WTC11 (cell line): ENCODE data around the gene RRAGD. TPM values are rescaled to one million over a fixed set of nuclear protein-coding genes. Genes with fewer than 3 reads are reported as not detected.

Experiments
- CREM ChIP-seq: sonication (generic); formaldehyde crosslinking; IDR thresholded peaks from 2 replicates; pipeline ENCODE4 v1.8.1; 2022; ENCODE audit warnings: mild to moderate bottlenecking, missing genetic modification reagents, moderate library complexity
- ELF4 ChIP-seq: sonication (generic); formaldehyde crosslinking; IDR thresholded peaks from 2 replicates; pipeline ENCODE4 v1.8.1; 2022; ENCODE audit warnings: low read depth, mild to moderate bottlenecking, moderate library complexity, missing genetic modification reagents
- EMX1 ChIP-seq: fragments of 250-450 bp; sonication (Bioruptor Pico); IDR thresholded peaks from 2 replicates; pipeline ENCODE4 v1.8.0; 2021; ENCODE audit warnings: mild to moderate bottlenecking
- FOXP1 ChIP-seq: sonication (generic); formaldehyde crosslinking; IDR thresholded peaks from 2 replicates; pipeline ENCODE4 v1.8.0; 2022; ENCODE audit warnings: missing genetic modification reagents, mild to moderate bottlenecking, moderate library complexity, borderline replicate concordance
- HMGA2 ChIP-seq: fragments of 250-450 bp; sonication (Bioruptor Pico); IDR thresholded peaks from 2 replicates; pipeline ENCODE4 v1.4.0; 2021; ENCODE audit warnings: mild to moderate bottlenecking, moderate library complexity
- KAT7 ChIP-seq: sonication (generic); formaldehyde crosslinking; IDR thresholded peaks from 2 replicates; pipeline ENCODE4 v1.8.1; 2023; ENCODE audit warnings: missing genetic modification reagents, mild to moderate bottlenecking, borderline replicate concordance
- MYBL2 ChIP-seq: sonication (generic); formaldehyde crosslinking; IDR thresholded peaks from 2 replicates; pipeline ENCODE4 v1.8.1; 2023; ENCODE audit warnings: mild to moderate bottlenecking, moderate library complexity, missing genetic modification reagents
- NR1H2 ChIP-seq: sonication (generic); formaldehyde crosslinking; IDR thresholded peaks from 2 replicates; pipeline ENCODE4 v1.9.0; 2021; ENCODE audit warnings: mild to moderate bottlenecking, moderate library complexity, missing genetic modification reagents
- NR2C2 ChIP-seq: sonication (generic); formaldehyde crosslinking; IDR thresholded peaks from 2 replicates; pipeline ENCODE4 v1.8.0; 2022; ENCODE audit warnings: mild to moderate bottlenecking, missing genetic modification reagents
- OVOL2 ChIP-seq: fragments of 250-450 bp; sonication (Bioruptor Pico); IDR thresholded peaks from 2 replicates; pipeline ENCODE4 v1.9.0; 2021; ENCODE audit warnings: mild to moderate bottlenecking, borderline replicate concordance
- RORB ChIP-seq: fragments of 250-450 bp; sonication (Bioruptor Pico); IDR thresholded peaks from 2 replicates; pipeline ENCODE4 v1.9.0; 2021; ENCODE audit warnings: mild to moderate bottlenecking
- TEAD1 ChIP-seq: sonication (generic); formaldehyde crosslinking; IDR thresholded peaks from 2 replicates; pipeline ENCODE4 v1.8.0; 2022; ENCODE audit warnings: mild to moderate bottlenecking, missing genetic modification reagents
- TEAD4 ChIP-seq: sonication (generic); formaldehyde crosslinking; IDR thresholded peaks from 2 replicates; pipeline ENCODE4 v1.8.0; 2022; ENCODE audit warnings: mild to moderate bottlenecking, missing genetic modification reagents
- TP53 ChIP-seq: sonication (generic); formaldehyde crosslinking; IDR thresholded peaks from 2 replicates; pipeline ENCODE4 v1.8.1; 2023; ENCODE audit warnings: mild to moderate bottlenecking, missing genetic modification reagents
- ZBTB21 ChIP-seq: sonication (generic); formaldehyde crosslinking; IDR thresholded peaks from 2 replicates; pipeline ENCODE4 v1.8.1; 2023; ENCODE audit warnings: mild to moderate bottlenecking, missing genetic modification reagents, borderline replicate concordance
- ZNF423 ChIP-seq: fragments of 250-450 bp; sonication (Bioruptor Pico); IDR thresholded peaks from 2 replicates; pipeline ENCODE4 v2.1.2; 2022; ENCODE audit warnings: mild to moderate bottlenecking, moderate library complexity
- total RNA-seq: library from RNA; stranded (reverse); gene quantifications from 3 replicates; pipeline ENCODE4 v1.2.3, GENCODE V29; 2021
- TF ChIP-seq, protein P1 (sequence below): sonication (generic); formaldehyde crosslinking; IDR thresholded peaks from 2 replicates; pipeline ENCODE4 v1.8.1; 2022; ENCODE audit warnings: mild to moderate bottlenecking, moderate library complexity, missing genetic modification reagents
- TF ChIP-seq, protein P2 (sequence below): sonication (generic); formaldehyde crosslinking; IDR thresholded peaks from 2 replicates; pipeline ENCODE4 v1.8.0; 2023; ENCODE audit warnings: mild to moderate bottlenecking, missing genetic modification reagents
- TF ChIP-seq, protein P3 (sequence below): sonication (generic); formaldehyde crosslinking; IDR thresholded peaks from 2 replicates; pipeline ENCODE4 v1.8.0; 2022; ENCODE audit warnings: mild to moderate bottlenecking, missing genetic modification reagents
- TF ChIP-seq, protein P4 (sequence below): sonication (generic); formaldehyde crosslinking; IDR thresholded peaks from 2 replicates; pipeline ENCODE4 v1.8.1; 2022; ENCODE audit warnings: mild to moderate bottlenecking, missing genetic modification reagents, moderate library complexity, borderline replicate concordance
- TF ChIP-seq, protein P5 (sequence below): sonication (generic); formaldehyde crosslinking; IDR thresholded peaks from 2 replicates; pipeline ENCODE4 v1.8.0; 2022; ENCODE audit warnings: mild to moderate bottlenecking, missing genetic modification reagents
- TF ChIP-seq, protein P6 (sequence below): sonication (generic); formaldehyde crosslinking; IDR thresholded peaks from 2 replicates; pipeline ENCODE4 v1.8.1; 2023; ENCODE audit warnings: mild to moderate bottlenecking, missing genetic modification reagents, borderline replicate concordance
- TF ChIP-seq, protein P7 (sequence below): sonication (generic); formaldehyde crosslinking; conservative IDR thresholded peaks from 2 replicates; pipeline ENCODE4 v1.8.1; 2022; ENCODE audit warnings: mild to moderate bottlenecking, missing genetic modification reagents

The RRAGD gene
- total RNA-seq, 1 experiment from 2014 or later: 25.4 TPM

DNA sequence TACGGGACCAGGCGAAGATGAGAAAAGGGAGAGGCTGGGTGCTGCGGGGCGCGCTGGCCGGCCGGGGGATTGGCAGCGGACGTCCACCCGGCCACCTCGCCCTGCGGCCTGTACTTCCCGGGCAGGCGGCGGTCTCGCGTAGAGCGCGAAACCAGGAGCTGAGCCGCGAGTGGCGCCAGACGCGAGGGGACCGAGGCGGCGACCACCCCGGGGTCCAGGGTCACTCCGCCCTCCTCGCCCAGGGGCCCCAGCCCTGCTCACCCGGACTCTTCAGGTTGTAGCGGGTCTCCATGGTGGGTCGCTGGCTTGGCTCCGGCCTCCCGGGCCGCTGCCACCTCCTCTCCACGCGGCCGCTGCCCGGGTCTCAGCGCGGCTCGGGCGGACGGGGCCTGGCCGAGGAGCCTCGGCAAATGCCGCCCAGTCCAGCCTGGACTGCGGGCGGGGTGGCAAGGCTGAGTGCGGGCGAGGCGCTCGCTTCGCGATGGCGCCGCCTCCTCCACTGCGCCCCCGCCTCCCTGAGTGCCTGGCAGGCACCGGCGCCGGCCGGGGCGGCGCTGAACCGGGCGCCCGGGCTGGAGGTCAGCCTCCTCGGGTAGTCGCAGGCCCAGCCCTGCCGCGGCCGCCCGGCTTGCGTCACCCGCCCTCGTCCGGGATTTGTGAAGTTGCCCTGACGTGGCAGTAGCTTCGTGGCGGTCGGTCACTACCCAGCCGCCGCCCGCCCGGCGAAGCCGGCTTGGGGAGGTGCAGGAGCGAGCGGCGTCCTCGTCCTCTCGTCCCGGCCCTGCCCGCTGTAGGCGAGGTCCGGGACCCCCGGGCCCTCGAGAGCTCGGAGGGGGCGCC is 59.6 kb downstream of the RRAGD start, which contains the start of gene UBE2J1 (continued):
- TF ChIP-seq TEAD4 (CRISPR knock-in tag): peak; percentile 70; the same call in 1 of the 2 replicates
- TF ChIP-seq HMGA2 (CRISPR knock-in tag): no peak
- TF ChIP-seq MYBL2 (CRISPR knock-in tag): no peak
- TF ChIP-seq CREM (CRISPR knock-in tag): no peak
- no peak for TF ChIP-seq ELF4
- TF ChIP-seq FOXP1 (CRISPR knock-in tag): peak; percentile 40; the same call in 1 of the 2 replicates
- no peak for TF ChIP-seq NR2C2 (CRISPR knock-in tag)
- TF ChIP-seq OVOL2 (CRISPR knock-in tag): no peak
- peak; percentile 78 for TF ChIP-seq KAT7 (CRISPR knock-in tag)
- peak; percentile 38; the same call in 1 of the 2 replicates for TF ChIP-seq ZBTB21 (CRISPR knock-in tag)
- TF ChIP-seq TEAD1 (CRISPR knock-in tag): no peak
- TF ChIP-seq RORB (CRISPR knock-in tag): no peak
- TF ChIP-seq, protein P1, sequence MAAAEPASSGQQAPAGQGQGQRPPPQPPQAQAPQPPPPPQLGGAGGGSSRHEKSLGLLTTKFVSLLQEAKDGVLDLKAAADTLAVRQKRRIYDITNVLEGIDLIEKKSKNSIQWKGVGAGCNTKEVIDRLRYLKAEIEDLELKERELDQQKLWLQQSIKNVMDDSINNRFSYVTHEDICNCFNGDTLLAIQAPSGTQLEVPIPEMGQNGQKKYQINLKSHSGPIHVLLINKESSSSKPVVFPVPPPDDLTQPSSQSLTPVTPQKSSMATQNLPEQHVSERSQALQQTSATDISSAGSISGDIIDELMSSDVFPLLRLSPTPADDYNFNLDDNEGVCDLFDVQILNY (CRISPR knock-in tag): 0 out of 2 replicates have a peak, but pooled peaks have one; percentile 32
- TF ChIP-seq, protein P2, sequence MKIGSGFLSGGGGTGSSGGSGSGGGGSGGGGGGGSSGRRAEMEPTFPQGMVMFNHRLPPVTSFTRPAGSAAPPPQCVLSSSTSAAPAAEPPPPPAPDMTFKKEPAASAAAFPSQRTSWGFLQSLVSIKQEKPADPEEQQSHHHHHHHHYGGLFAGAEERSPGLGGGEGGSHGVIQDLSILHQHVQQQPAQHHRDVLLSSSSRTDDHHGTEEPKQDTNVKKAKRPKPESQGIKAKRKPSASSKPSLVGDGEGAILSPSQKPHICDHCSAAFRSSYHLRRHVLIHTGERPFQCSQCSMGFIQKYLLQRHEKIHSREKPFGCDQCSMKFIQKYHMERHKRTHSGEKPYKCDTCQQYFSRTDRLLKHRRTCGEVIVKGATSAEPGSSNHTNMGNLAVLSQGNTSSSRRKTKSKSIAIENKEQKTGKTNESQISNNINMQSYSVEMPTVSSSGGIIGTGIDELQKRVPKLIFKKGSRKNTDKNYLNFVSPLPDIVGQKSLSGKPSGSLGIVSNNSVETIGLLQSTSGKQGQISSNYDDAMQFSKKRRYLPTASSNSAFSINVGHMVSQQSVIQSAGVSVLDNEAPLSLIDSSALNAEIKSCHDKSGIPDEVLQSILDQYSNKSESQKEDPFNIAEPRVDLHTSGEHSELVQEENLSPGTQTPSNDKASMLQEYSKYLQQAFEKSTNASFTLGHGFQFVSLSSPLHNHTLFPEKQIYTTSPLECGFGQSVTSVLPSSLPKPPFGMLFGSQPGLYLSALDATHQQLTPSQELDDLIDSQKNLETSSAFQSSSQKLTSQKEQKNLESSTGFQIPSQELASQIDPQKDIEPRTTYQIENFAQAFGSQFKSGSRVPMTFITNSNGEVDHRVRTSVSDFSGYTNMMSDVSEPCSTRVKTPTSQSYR: 0 out of 2 replicates have a peak, but pooled peaks have one; percentile 44
- TF ChIP-seq ZNF423 (CRISPR knock-in tag): no peak
- 0 out of 2 replicates have a peak, but pooled peaks have one; percentile 45 for TF ChIP-seq TP53 (CRISPR knock-in tag)
- TF ChIP-seq, protein P3, sequence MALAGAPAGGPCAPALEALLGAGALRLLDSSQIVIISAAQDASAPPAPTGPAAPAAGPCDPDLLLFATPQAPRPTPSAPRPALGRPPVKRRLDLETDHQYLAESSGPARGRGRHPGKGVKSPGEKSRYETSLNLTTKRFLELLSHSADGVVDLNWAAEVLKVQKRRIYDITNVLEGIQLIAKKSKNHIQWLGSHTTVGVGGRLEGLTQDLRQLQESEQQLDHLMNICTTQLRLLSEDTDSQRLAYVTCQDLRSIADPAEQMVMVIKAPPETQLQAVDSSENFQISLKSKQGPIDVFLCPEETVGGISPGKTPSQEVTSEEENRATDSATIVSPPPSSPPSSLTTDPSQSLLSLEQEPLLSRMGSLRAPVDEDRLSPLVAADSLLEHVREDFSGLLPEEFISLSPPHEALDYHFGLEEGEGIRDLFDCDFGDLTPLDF: peak; percentile 77; the same call in 1 of the 2 replicates
- TF ChIP-seq, protein P4, sequence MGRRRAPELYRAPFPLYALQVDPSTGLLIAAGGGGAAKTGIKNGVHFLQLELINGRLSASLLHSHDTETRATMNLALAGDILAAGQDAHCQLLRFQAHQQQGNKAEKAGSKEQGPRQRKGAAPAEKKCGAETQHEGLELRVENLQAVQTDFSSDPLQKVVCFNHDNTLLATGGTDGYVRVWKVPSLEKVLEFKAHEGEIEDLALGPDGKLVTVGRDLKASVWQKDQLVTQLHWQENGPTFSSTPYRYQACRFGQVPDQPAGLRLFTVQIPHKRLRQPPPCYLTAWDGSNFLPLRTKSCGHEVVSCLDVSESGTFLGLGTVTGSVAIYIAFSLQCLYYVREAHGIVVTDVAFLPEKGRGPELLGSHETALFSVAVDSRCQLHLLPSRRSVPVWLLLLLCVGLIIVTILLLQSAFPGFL: no peak
- TF ChIP-seq, protein P5, sequence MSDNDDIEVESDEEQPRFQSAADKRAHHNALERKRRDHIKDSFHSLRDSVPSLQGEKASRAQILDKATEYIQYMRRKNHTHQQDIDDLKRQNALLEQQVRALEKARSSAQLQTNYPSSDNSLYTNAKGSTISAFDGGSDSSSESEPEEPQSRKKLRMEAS: 0 out of 2 replicates have a peak, but pooled peaks have one; percentile 20
- TF ChIP-seq, protein P6, sequence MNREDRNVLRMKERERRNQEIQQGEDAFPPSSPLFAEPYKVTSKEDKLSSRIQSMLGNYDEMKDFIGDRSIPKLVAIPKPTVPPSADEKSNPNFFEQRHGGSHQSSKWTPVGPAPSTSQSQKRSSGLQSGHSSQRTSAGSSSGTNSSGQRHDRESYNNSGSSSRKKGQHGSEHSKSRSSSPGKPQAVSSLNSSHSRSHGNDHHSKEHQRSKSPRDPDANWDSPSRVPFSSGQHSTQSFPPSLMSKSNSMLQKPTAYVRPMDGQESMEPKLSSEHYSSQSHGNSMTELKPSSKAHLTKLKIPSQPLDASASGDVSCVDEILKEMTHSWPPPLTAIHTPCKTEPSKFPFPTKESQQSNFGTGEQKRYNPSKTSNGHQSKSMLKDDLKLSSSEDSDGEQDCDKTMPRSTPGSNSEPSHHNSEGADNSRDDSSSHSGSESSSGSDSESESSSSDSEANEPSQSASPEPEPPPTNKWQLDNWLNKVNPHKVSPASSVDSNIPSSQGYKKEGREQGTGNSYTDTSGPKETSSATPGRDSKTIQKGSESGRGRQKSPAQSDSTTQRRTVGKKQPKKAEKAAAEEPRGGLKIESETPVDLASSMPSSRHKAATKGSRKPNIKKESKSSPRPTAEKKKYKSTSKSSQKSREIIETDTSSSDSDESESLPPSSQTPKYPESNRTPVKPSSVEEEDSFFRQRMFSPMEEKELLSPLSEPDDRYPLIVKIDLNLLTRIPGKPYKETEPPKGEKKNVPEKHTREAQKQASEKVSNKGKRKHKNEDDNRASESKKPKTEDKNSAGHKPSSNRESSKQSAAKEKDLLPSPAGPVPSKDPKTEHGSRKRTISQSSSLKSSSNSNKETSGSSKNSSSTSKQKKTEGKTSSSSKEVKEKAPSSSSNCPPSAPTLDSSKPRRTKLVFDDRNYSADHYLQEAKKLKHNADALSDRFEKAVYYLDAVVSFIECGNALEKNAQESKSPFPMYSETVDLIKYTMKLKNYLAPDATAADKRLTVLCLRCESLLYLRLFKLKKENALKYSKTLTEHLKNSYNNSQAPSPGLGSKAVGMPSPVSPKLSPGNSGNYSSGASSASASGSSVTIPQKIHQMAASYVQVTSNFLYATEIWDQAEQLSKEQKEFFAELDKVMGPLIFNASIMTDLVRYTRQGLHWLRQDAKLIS (CRISPR knock-in tag): 0 out of 2 replicates have a peak, but pooled peaks have one; percentile 28
- no peak for TF ChIP-seq NR1H2 (CRISPR knock-in tag)
- TF ChIP-seq EMX1: no peak
- TF ChIP-seq, protein P7, sequence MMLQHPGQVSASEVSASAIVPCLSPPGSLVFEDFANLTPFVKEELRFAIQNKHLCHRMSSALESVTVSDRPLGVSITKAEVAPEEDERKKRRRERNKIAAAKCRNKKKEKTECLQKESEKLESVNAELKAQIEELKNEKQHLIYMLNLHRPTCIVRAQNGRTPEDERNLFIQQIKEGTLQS (CRISPR knock-in tag): 0 out of 2 replicates have a peak, but pooled peaks have one; percentile 30
